Measurements from ENCODE around the gene POLR2L. TPM values are rescaled to one million over a fixed set of nuclear protein-coding genes. Genes with fewer than 3 reads are reported as not detected.

POLR2L gene
- total and polyA plus RNA-seq, 2 of the 13 experiments (the other 11 are each of a cell fraction or from before 2014, with no cell fraction given): 104 to 114 TPM

DNA sequence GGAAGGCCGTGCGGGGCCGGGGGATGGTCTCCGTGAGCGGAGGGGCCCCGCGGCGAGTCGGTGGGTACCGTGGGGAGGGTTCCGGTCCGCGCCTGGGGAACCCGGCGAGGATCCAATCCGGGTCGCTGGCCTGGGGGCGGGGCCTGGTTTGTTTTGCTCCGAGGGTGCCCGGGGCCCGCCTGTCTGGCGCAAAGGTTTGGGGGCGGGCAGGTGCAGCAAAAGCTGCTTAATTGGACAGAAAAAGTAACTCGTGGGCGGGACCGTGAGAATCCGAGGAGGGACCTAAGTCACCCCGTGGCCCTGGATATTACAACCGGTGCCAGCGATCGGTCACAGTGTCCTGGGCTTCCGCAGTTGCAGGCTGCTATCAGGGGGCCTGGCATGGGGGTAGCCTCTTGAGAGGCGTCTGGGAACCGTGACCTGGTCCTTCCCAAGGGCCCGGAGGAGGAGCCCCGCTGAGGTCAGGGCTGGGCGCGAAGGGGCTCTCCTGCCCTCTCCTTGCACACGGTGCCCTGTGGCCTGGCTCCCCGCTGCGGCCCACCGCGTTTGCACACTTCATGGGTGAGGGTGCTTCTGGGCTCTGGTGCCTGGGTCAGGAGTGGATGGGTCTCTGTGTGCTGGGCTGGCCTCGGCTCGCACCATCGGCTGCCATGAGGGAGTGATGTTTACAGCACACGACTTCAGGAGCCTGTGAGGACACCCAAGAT lies 22.2 kb downstream of the POLR2L start (continued):
- TF ChIP-seq, protein P1, sequence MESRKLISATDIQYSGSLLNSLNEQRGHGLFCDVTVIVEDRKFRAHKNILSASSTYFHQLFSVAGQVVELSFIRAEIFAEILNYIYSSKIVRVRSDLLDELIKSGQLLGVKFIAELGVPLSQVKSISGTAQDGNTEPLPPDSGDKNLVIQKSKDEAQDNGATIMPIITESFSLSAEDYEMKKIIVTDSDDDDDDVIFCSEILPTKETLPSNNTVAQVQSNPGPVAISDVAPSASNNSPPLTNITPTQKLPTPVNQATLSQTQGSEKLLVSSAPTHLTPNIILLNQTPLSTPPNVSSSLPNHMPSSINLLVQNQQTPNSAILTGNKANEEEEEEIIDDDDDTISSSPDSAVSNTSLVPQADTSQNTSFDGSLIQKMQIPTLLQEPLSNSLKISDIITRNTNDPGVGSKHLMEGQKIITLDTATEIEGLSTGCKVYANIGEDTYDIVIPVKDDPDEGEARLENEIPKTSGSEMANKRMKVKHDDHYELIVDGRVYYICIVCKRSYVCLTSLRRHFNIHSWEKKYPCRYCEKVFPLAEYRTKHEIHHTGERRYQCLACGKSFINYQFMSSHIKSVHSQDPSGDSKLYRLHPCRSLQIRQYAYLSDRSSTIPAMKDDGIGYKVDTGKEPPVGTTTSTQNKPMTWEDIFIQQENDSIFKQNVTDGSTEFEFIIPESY (CRISPR knock-in tag; IDR thresholded peaks at IDR 0.05): no peak
- TF ChIP-seq FOXK2 (IDR thresholded peaks at IDR 0.05) (no peak), MTF1 (CRISPR knock-in tag; IDR thresholded peaks at IDR 0.05) (0 out of 2 replicates have a peak, but pooled peaks have one; percentile 54), JARID2 (CRISPR knock-in tag; IDR thresholded peaks at IDR 0.05; ENCODE audit: insufficient replicate concordance) (no peak), ZNF468 (CRISPR knock-in tag; IDR thresholded peaks at IDR 0.05) (no peak), PCBP2 (optimal IDR thresholded peaks at IDR 0.05; ENCODE audit: low read depth, low read length, poor library complexity, severe bottlenecking) (no peak), ZNF75D (CRISPR knock-in tag; IDR thresholded peaks at IDR 0.05; ENCODE audit: borderline replicate concordance) (no peak), HES4 (CRISPR knock-in tag; IDR thresholded peaks at IDR 0.05; ENCODE audit: borderline replicate concordance) (no peak; the same call in 1 of the 2 replicates), MEF2D (CRISPR knock-in tag; IDR thresholded peaks at IDR 0.05) (peak; percentile 66; the same call in 1 of the 2 replicates), MBNL3 (CRISPR knock-in tag; conservative IDR thresholded peaks at IDR 0.05) (no peak), NFIC (IDR thresholded peaks at IDR 0.05; ENCODE audit: low read length) (no peak)
- TF ChIP-seq, protein P2, sequence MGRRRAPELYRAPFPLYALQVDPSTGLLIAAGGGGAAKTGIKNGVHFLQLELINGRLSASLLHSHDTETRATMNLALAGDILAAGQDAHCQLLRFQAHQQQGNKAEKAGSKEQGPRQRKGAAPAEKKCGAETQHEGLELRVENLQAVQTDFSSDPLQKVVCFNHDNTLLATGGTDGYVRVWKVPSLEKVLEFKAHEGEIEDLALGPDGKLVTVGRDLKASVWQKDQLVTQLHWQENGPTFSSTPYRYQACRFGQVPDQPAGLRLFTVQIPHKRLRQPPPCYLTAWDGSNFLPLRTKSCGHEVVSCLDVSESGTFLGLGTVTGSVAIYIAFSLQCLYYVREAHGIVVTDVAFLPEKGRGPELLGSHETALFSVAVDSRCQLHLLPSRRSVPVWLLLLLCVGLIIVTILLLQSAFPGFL (CRISPR knock-in tag; IDR thresholded peaks at IDR 0.05): no peak
- TF ChIP-seq, protein P3, sequence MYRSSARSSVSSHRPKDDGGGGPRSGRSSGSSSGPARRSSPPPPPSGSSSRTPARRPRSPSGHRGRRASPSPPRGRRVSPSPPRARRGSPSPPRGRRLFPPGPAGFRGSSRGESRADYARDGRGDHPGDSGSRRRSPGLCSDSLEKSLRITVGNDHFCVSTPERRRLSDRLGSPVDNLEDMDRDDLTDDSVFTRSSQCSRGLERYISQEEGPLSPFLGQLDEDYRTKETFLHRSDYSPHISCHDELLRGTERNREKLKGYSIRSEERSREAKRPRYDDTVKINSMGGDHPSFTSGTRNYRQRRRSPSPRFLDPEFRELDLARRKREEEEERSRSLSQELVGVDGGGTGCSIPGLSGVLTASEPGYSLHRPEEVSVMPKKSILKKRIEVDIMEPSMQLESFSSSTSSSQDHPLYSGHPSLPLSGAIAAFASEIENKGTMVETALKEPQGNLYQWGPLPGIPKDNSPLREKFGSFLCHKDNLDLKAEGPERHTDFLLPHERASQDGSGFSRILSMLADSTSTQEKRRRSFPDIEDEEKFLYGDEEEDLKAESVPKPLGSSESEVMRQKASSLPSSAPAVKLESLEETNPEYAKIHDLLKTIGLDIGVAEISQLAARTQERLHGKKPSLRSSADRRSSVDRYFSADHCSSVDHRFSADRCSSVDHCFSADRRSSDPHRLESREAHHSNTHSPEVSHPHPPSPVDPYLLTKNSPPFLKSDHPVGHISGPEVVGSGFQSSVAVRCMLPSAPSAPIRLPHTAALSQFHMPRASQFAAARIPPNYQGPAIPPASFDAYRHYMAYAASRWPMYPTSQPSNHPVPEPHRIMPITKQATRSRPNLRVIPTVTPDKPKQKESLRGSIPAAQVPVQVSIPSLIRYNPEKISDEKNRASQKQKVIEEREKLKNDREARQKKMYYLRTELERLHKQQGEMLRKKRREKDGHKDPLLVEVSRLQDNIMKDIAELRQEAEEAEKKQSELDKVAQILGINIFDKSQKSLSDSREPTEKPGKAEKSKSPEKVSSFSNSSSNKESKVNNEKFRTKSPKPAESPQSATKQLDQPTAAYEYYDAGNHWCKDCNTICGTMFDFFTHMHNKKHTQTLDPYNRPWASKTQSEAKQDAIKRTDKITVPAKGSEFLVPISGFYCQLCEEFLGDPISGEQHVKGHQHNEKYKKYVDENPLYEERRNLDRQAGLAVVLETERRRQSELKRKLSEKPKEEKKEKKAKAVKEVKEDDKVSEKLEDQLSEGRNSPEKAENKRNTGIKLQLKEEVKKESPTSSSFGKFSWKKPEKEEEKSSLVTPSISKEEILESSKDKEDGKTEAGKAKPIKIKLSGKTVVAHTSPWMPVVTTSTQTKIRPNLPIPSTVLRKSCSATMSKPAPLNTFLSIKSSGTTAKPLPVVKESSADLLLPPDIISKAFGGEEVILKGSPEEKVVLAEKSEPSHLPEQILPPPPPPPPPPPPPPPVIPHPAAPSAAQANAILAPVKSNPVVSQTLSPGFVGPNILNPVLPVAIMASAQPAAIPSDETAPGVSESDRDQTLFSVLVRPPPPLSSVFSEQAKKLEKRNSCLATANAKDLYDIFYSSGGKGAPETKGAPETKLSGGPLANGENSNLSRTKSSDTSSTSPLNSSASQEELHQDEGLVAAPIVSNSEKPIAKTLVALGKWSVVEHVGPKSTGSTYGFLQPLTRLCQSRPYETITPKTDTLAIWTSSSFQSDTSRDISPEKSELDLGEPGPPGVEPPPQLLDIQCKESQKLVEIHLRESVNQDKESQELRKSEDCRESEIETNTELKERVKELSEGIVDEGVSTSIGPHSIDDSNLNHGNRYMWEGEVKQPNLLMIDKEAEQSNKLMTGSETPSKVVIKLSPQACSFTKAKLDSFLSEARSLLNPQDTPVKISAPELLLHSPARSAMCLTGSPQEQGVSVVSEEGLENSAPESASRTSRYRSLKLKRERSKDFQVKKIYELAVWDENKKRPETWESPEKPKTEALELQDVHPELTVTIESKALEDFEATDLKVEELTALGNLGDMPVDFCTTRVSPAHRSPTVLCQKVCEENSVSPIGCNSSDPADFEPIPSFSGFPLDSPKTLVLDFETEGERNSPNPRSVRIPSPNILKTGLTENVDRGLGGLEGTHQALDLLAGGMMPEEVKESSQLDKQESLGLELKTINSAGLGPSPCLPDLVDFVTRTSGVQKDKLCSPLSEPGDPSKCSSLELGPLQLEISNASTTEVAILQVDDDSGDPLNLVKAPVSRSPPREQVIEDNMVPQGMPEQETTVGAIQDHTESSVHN (CRISPR knock-in tag; IDR thresholded peaks at IDR 0.05): no peak
- TF ChIP-seq, protein P4, sequence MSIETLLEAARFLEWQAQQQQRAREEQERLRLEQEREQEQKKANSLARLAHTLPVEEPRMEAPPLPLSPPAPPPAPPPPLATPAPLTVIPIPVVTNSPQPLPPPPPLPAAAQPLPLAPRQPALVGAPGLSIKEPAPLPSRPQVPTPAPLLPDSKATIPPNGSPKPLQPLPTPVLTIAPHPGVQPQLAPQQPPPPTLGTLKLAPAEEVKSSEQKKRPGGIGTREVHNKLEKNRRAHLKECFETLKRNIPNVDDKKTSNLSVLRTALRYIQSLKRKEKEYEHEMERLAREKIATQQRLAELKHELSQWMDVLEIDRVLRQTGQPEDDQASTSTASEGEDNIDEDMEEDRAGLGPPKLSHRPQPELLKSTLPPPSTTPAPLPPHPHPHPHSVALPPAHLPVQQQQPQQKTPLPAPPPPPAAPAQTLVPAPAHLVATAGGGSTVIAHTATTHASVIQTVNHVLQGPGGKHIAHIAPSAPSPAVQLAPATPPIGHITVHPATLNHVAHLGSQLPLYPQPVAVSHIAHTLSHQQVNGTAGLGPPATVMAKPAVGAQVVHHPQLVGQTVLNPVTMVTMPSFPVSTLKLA (IDR thresholded peaks at IDR 0.05): peak; percentile 11; the same call in 1 of the 2 replicates
- TF ChIP-seq, protein P5, sequence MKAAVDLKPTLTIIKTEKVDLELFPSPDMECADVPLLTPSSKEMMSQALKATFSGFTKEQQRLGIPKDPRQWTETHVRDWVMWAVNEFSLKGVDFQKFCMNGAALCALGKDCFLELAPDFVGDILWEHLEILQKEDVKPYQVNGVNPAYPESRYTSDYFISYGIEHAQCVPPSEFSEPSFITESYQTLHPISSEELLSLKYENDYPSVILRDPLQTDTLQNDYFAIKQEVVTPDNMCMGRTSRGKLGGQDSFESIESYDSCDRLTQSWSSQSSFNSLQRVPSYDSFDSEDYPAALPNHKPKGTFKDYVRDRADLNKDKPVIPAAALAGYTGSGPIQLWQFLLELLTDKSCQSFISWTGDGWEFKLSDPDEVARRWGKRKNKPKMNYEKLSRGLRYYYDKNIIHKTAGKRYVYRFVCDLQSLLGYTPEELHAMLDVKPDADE (CRISPR knock-in tag; IDR thresholded peaks at IDR 0.05): no peak
